Gastrocnemius medialis (tissue), 4 donors: Measurements from ENCODE around the gene BCL2. TPM values are rescaled to one million over a fixed set of nuclear protein-coding genes. Genes with fewer than 3 reads are reported as not detected.

Experiments
- ATAC-seq, 2 donors: fragments of 150-250 bp; one replicate each; pipeline ENCODE4 v1.9.1; 2016
- DNase-seq, 2 donors: peaks; one replicate each; pipeline ENCODE4 v3.0.0-alpha.2; 2019
- H3K27ac ChIP-seq, 4 donors: fragments of 200-600 bp; sonication (generic); 1 replicate in 1 of 4; 2 replicates in 3 of 4; pipeline ENCODE4 v1.5.1; 2016 to 2018; ENCODE audit warnings: mild to moderate bottlenecking in 2 of 4, moderate library complexity in 1 of 4
- H3K27me3 ChIP-seq, 3 donors: fragments of 200-600 bp; sonication (generic) in 2 of 3; 1 replicate in 1 of 3; 2 replicates in 2 of 3; pipeline versions ENCODE4 v1.5.1 to v1.6.0; 2016 to 2019; ENCODE audit warnings: mild to moderate bottlenecking in 1 of 3, moderate library complexity in 1 of 3
- H3K36me3 ChIP-seq, 2 donors: fragments of 200-600 bp; sonication (generic) in 1 of 2; one replicate each; pipeline ENCODE4 v1.5.1; 2017 to 2018
- H3K4me1 ChIP-seq, 2 donors: fragments of 200-600 bp; sonication (generic) in 1 of 2; one replicate each; pipeline ENCODE4 v1.5.1; 2016 to 2017; ENCODE audit warnings: mild to moderate bottlenecking in 2 of 2
- H3K4me3 ChIP-seq, 4 donors: fragments of 200-600 bp; sonication (generic) in 3 of 4; 1 replicate in 1 of 4; 2 replicates in 3 of 4; pipeline ENCODE4 v1.5.1; 2016 to 2019; ENCODE audit warnings: mild to moderate bottlenecking in 2 of 4
- H3K9me3 ChIP-seq, 3 donors: fragments of 200-600 bp; sonication (generic) in 2 of 3; 1 replicate in 1 of 3; 2 replicates in 2 of 3; pipeline ENCODE4 v1.5.1; 2016 to 2019
- CTCF ChIP-seq, 5 experiments: fragments of 450-650 bp in 3 of 5; fragments of 200-600 bp in 2 of 5; sonication (generic) in 2 of 5; IDR thresholded peaks in 4 of 5; conservative IDR thresholded peaks in 1 of 5; 1 replicate in 4 of 5; 2 replicates in 1 of 5; pipeline ENCODE4 v1.5.1; 2016 to 2019; ENCODE audit warnings: antibody characterized with exemption in 5 of 5, mild to moderate bottlenecking in 3 of 5, moderate library complexity in 3 of 5
- POLR2A ChIP-seq, 2 donors: fragments of 450-650 bp; IDR thresholded peaks; one replicate each; pipeline ENCODE4 v1.6.1; 2017; ENCODE audit warnings: antibody characterized with exemption in 2 of 2, mild to moderate bottlenecking in 2 of 2, moderate library complexity in 2 of 2
- in situ Hi-C, 4 donors: fragments of 200-750 bp; cut with MboI; loops; one replicate each; pipeline versions ENCODE4 v1.15.0 to v1.8.0; 2017; ENCODE audit warnings: low sequenced_read_pairs in 4 of 4
- intact Hi-C: fragments of 100-400 bp; cut with DNase I; formaldehyde crosslinking; loops from one replicate; pipeline ENCODE4 v1.15.1; 2023; ENCODE audit warnings: low total_unique reads
- total RNA-seq, 4 donors: library from RNA; depleted of rRNA; stranded (reverse); fragments of >200 nt; gene quantifications; one replicate each; pipeline versions ENCODE4 v1.1.0 to v1.2.3, GENCODE V29; 2016

The BCL2 gene
- total RNA-seq, 4 donors from 2014 or later, result 6.2 to 20.4 (median 13.7) TPM

- no peak for ATAC-seq
- no peak overlapping the region for H3K4me3 ChIP-seq
- TF ChIP-seq POLR2A (IDR thresholded peaks at IDR 0.05) (no peak), CTCF (IDR thresholded peaks at IDR 0.05 in 4 of 5, conservative IDR thresholded peaks at IDR 0.05 in 1 of 5) (no peak)
- H3K36me3 ChIP-seq, result no peaks in the 10 kb centered on the region
- H3K9me3 ChIP-seq, result no peaks in the 10 kb centered on the region
- in situ Hi-C loops (no loop called here), intact Hi-C loops (no loop called here)
- no peak overlapping the region for H3K27ac ChIP-seq
- H3K4me1 ChIP-seq, result peaks cover 1 to 19% of the 10 kb centered on the region in 2 donors
- no peaks in the 10 kb centered on the region for H3K27me3 ChIP-seq
- DNase-seq, result no peak
Observed at GRCh38 chr18:63104868-63105267, 214.7 kb downstream of the BCL2 start.

GRCh38 chr18:63102941-63103744, 216.4 kb downstream of the BCL2 start:
- TF ChIP-seq POLR2A (IDR thresholded peaks at IDR 0.05) (no peak), CTCF (IDR thresholded peaks at IDR 0.05 in 4 of 5, conservative IDR thresholded peaks at IDR 0.05 in 1 of 5) (no peak)
- in situ Hi-C loops, result no loop called here
- intact Hi-C loops, result no loop called here
- no peaks in the 10 kb centered on the region for H3K27me3 ChIP-seq
- ATAC-seq (no peak), DNase-seq (no peak)
- H3K36me3 ChIP-seq, result no peaks in the 10 kb centered on the region
- H3K4me3 ChIP-seq, result no peak overlapping the region
- peaks cover 9 to 22% of the 10 kb centered on the region in 2 donors for H3K4me1 ChIP-seq
- no peak overlapping the region for H3K27ac ChIP-seq
- H3K9me3 ChIP-seq, result no peaks in the 10 kb centered on the region

GRCh38 chr18:63100630-63101055, 218.9 kb downstream of the BCL2 start:
- DNase-seq, result no peak
- intact Hi-C loops, result no loop called here
- Histone ChIP-seq H3K4me3 (no peak overlapping the region), H3K27me3 (no peaks in the 10 kb centered on the region), H3K9me3 (no peaks in the 10 kb centered on the region), H3K4me1 (peaks cover 9 to 15% of the 10 kb centered on the region in 2 donors), H3K36me3 (no peaks in the 10 kb centered on the region), H3K27ac (peak overlapping the region in 2 of 4 donors; percentile 41 to 69)
- in situ Hi-C loops, result no loop called here
- TF ChIP-seq CTCF (IDR thresholded peaks at IDR 0.05 in 4 of 5, conservative IDR thresholded peaks at IDR 0.05 in 1 of 5) (no peak), POLR2A (IDR thresholded peaks at IDR 0.05) (no peak)
- no peak for ATAC-seq

GRCh38 chr18:63099848-63100629, 219.5 kb downstream of the BCL2 start:
- Histone ChIP-seq H3K27ac (peak overlapping the region in 3 of 4 donors; percentile 41 to 69 (median 52)), H3K36me3 (no peaks in the 10 kb centered on the region), H3K4me3 (no peak overlapping the region), H3K27me3 (no peaks in the 10 kb centered on the region), H3K9me3 (no peaks in the 10 kb centered on the region), H3K4me1 (peaks cover 9 to 15% of the 10 kb centered on the region in 2 donors)
- DNase-seq (peak; percentile 37 to 48), ATAC-seq (peak; percentile 96 to 97)
- no peak for TF ChIP-seq POLR2A (IDR thresholded peaks at IDR 0.05)
- TF ChIP-seq CTCF (IDR thresholded peaks at IDR 0.05 in 4 of 5, conservative IDR thresholded peaks at IDR 0.05 in 1 of 5), result no peak
- intact Hi-C loops (no loop called here), in situ Hi-C loops (no loop called here)
